ENCODE results near the gene SCN3B. TPM values are rescaled to one million over a fixed set of nuclear protein-coding genes. Genes with fewer than 3 reads are reported as not detected.
A peak's percentile ranks its signal among the peaks of the same experiment; 100 is the strongest.

The SCN3B gene
- total and polyA plus RNA-seq, 2 of the 13 experiments (the other 11 are each of a cell fraction or from before 2014, with no cell fraction given): 0.07 to 0.11 TPM

DNA sequence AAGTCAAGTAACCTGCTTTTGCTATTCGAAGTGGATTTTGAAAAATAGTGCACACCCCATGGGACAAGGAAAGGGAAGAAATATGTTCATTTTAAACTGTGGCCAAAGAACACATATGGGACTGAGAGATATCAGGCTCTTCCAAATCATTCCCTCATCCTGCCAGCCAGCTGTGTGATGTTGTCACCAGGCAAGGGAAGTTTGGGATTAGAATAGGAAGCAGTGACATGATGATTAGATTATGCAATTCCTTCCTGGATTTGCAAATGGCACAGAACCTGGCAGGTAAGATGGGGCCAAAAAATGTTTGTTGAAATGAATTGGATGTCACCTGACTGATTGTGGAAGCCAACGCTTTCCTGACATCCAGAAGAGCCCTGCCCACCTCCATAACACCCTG lies 4.9 kb upstream of the SCN3B start:
- no peak for TF ChIP-seq ZNF850 (CRISPR knock-in tag; conservative IDR thresholded peaks at IDR 0.05)
- TF ChIP-seq ZNF367 (CRISPR knock-in tag; IDR thresholded peaks at IDR 0.05; ENCODE audit: borderline replicate concordance): no peak
- TF ChIP-seq ZNF446 (CRISPR knock-in tag; IDR thresholded peaks at IDR 0.05): no peak
- no peak for TF ChIP-seq ARNTL (CRISPR knock-in tag; IDR thresholded peaks at IDR 0.05)
- ATAC-seq: no peak
- Histone ChIP-seq H3K9ac (ENCODE audit: insufficient read depth, low read depth, low read length) (no peak overlapping the region), H3K4me2 (ENCODE audit: low read depth, low read length) (no peak overlapping the region), H3K27ac (ENCODE audit: extremely low read length, insufficient read depth, low read length) (no peak overlapping the region), H3K9me3 (ENCODE audit: low read length) (peaks cover 11% of the 10 kb centered on the region; the same call in 1 of the 2 replicates), H2AFZ (ENCODE audit: low read length) (no peak overlapping the region), H3K36me3 (replicated peaks in 1 of 2; ENCODE audit: control insufficient read depth in 1 of 2, insufficient read depth in 2 of 2, low read length in 2 of 2) (no peaks in the 10 kb centered on the region), H3K79me2 (ENCODE audit: insufficient read depth, low read length) (no peaks in the 10 kb centered on the region), H3K27me3 (ENCODE audit: control insufficient read depth in 1 of 2, insufficient read depth in 2 of 2, low read length in 2 of 2) (peaks cover 2 to 9% of the 10 kb centered on the region in 2 experiments; a peak in 2 of 5 replicates), H3K4me3 (replicated peaks in 1 of 3; ENCODE audit: insufficient read depth in 1 of 3, low read depth in 2 of 3, low read length in 3 of 3) (no peak overlapping the region), H4K20me1 (ENCODE audit: insufficient read depth, low read length) (no peaks in the 10 kb centered on the region), H3K4me1 (ENCODE audit: insufficient read depth, low read length) (no peaks in the 10 kb centered on the region; the same call in 1 of the 2 replicates)
- in situ Hi-C loops (cut with HindIII; ENCODE audit: extremely low pct_ligation_motif_present, low pct_unique_long_range_greater_than_20kb): no loop called here
- no peak for DNase-seq (ENCODE audit: low spot score)
- intact Hi-C loops (cut with micrococcal nuclease; ENCODE audit: unreplicated experiment): no loop called here
- CTCF ChIA-PET (ENCODE audit: low intra/inter-chr PET ratio, low total read pairs): no interaction called here
- 0% methylated on average over 2 of the region's 2 CpGs for WGBS (ENCODE audit: low lambda C conversion rate)
- POLR2A ChIA-PET: no interaction called here
- FAIRE-seq: no peak
- no TSS peak for BruUV-seq (replicated peaks)

DNA sequence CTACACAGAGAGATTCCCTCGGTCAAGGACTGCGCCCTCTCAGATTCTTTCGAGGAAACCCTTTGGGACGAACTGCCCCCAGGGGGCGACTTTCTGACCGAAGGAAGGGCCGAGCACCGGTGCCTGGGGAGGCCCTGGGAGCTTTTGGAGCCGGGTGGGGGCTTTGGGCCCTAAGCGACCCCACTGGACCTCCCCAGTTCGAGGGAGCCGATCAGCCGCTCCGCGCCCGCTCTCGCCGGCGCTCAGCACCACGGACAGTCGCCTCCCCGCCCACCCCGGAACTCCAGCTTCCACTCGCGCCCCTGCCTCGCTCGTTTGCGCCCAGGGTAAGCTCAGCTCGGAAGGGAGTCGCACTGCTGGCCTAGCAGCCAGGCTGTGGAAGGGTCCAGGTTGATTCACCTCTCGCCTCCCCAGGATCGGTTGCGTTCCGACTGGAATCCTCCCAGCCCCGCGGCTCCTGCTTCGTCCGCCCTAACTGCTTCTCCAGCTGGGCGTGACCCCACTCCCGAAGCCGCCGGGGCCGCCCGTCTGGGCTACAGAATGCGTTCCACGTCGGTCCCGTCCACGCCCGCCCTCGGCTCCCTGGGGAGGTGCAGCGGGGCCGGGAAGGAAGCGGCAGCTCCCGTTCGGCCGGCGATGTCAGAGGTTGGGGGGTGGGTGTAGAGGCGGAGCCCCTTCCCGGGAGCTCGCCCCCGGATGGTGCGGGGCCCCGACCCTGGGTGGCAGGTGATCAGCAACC lies 428 bp downstream of the SCN3B start:
- no peak overlapping the region for H3K9ac ChIP-seq (ENCODE audit: insufficient read depth, low read depth, low read length)
- no peaks in the 10 kb centered on the region; the same call in 1 of the 2 replicates for H3K4me1 ChIP-seq (ENCODE audit: insufficient read depth, low read length)
- 5% methylated on average over 11 of the region's 64 CpGs for WGBS (ENCODE audit: low lambda C conversion rate)
- H3K27ac ChIP-seq (ENCODE audit: extremely low read length, insufficient read depth, low read length): no peak overlapping the region
- H4K20me1 ChIP-seq (ENCODE audit: insufficient read depth, low read length): no peaks in the 10 kb centered on the region
- peak overlapping the region; percentile 34 to 66 (median 56); a peak in 4 of 6 replicates for H3K4me3 ChIP-seq (replicated peaks in 1 of 3; ENCODE audit: insufficient read depth in 1 of 3, low read depth in 2 of 3, low read length in 3 of 3)
- no peaks in the 10 kb centered on the region for H3K79me2 ChIP-seq (ENCODE audit: insufficient read depth, low read length)
- no TSS peak for BruUV-seq (replicated peaks)
- H3K9me3 ChIP-seq (ENCODE audit: low read length): no peaks in the 10 kb centered on the region
- no peak overlapping the region for H2AFZ ChIP-seq (ENCODE audit: low read length)
- FAIRE-seq (no peak), DNase-seq (ENCODE audit: low spot score) (no peak), ATAC-seq (peak; percentile 87)
- H3K36me3 ChIP-seq (replicated peaks in 1 of 2; ENCODE audit: control insufficient read depth in 1 of 2, insufficient read depth in 2 of 2, low read length in 2 of 2): no peaks in the 10 kb centered on the region
- peaks cover 3 to 18% of the 10 kb centered on the region in 2 experiments; a peak in 2 of 5 replicates for H3K27me3 ChIP-seq (ENCODE audit: control insufficient read depth in 1 of 2, insufficient read depth in 2 of 2, low read length in 2 of 2)
- ChIA-PET CTCF (ENCODE audit: low intra/inter-chr PET ratio, low total read pairs) (no interaction called here), POLR2A (no interaction called here)
- in situ Hi-C loops (cut with HindIII; ENCODE audit: extremely low pct_ligation_motif_present, low pct_unique_long_range_greater_than_20kb) (no loop called here), intact Hi-C loops (cut with micrococcal nuclease; ENCODE audit: unreplicated experiment) (no loop called here)
- peak overlapping the region; percentile 69 for H3K4me2 ChIP-seq (ENCODE audit: low read depth, low read length)
- TF ChIP-seq HES4 (CRISPR knock-in tag; IDR thresholded peaks at IDR 0.05; ENCODE audit: borderline replicate concordance): 0 out of 2 replicates have a peak, but pooled peaks have one; percentile 47
- TF ChIP-seq KDM5B (CRISPR knock-in tag; IDR thresholded peaks at IDR 0.05; ENCODE audit: borderline replicate concordance): peak; percentile 53; the same call in 1 of the 2 replicates
- TF ChIP-seq, protein P1, sequence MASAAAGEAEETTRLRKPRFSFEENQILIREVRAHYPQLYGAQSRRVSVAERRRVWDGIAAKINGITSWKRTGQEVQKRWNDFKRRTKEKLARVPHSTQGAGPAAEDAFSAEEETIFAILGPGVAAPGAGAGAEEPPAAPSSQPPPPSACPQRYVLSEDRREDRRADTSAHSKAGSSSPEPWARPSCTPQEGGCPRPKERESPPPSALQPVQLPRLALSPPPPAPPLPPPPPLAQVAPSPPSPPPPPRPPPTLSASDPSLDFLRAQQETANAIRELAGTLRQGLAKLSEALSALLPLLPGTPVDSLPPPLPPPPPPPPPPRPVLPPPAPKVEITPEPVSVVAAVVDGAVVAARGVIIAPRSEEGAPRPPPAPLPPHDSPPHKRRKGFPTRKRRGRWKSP (CRISPR knock-in tag; IDR thresholded peaks at IDR 0.05): peak; percentile 65; the same call in 1 of the 2 replicates
- 0 out of 2 replicates have a peak, but pooled peaks have one; percentile 28 for TF ChIP-seq ZNF615 (CRISPR knock-in tag; IDR thresholded peaks at IDR 0.05; ENCODE audit: borderline replicate concordance)
- peak; percentile 66 for TF ChIP-seq SAP130 (CRISPR knock-in tag; IDR thresholded peaks at IDR 0.05; ENCODE audit: low read depth)
- 0 out of 2 replicates have a peak, but pooled peaks have one; percentile 29 for TF ChIP-seq ZMYM2 (CRISPR knock-in tag; IDR thresholded peaks at IDR 0.05)
- TF ChIP-seq, protein P2, sequence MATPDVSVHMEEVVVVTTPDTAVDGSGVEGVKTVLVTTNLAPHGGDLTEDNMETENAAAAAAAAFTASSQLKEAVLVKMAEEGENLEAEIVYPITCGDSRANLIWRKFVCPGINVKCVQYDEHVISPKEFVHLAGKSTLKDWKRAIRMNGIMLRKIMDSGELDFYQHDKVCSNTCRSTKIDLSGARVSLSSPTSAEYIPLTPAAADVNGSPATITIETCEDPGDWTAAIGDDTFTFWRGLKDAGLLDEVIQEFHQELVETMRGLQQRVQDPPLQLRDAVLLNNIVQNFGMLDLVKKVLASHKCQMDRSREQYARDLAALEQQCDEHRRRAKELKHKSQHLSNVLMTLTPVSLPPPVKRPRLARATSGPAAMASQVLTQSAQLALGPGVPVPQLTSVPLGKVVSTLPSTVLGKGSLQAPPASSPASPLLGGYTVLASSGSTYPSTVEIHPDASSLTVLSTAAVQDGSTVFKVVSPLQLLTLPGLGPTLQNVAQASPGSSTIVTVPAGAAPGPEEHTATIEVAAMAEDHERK (CRISPR knock-in tag; IDR thresholded peaks at IDR 0.05; ENCODE audit: low read depth): no peak
- 0 out of 2 replicates have a peak, but pooled peaks have one; percentile 30 for TF ChIP-seq ZBTB7A (CRISPR knock-in tag; IDR thresholded peaks at IDR 0.05)
- TF ChIP-seq HDAC1 (CRISPR knock-in tag; IDR thresholded peaks at IDR 0.05): peak; percentile 54; the same call in 1 of the 2 replicates
- TF ChIP-seq BCL6 (CRISPR knock-in tag; IDR thresholded peaks at IDR 0.05): peak; percentile 64; the same call in 1 of the 2 replicates
- TF ChIP-seq ELF1 (CRISPR knock-in tag; IDR thresholded peaks at IDR 0.05): peak; percentile 66; the same call in 1 of the 2 replicates
